ENCODE measurements around the gene C10orf88. TPM values are rescaled to one million over a fixed set of nuclear protein-coding genes. Genes with fewer than 3 reads are reported as not detected.

The C10orf88 gene
- total RNA-seq = 4.7 and 8.3 TPM in 2 replicates

GRCh38 chr10:122953902-122954730, at the start of gene C10orf88:
Gene C10orf88, minus strand, starts transcription at chr10:122954227. Its CDS starts 49 bp downstream, at chr10:122954178.

GRCh38 chr10:122980209-122981065, 26.4 kb upstream of the C10orf88 start, which contains the start of gene PSTK:
Gene PSTK, plus strand, starts transcription at chr10:122980401. Its CDS starts 79 bp downstream, at chr10:122980480.

GRCh38 chr10:122910310-122910709, 43.7 kb downstream of the C10orf88 start, which contains the start of gene FAM24A:
Gene FAM24A, plus strand, starts transcription at chr10:122910610. Its CDS starts 1,025 bp downstream, at chr10:122911635.

Other genes starting within 250 kb of the C10orf88 start
- gene CUZD1, start 108.4 kb downstream of the C10orf88 start, total RNA-seq = 0.16 and 0.18 TPM in 2 replicates
- 0.81 TPM in 1 of 2 replicates, not detected in the other for gene FAM24B, start 74.6 kb downstream of the C10orf88 start, total RNA-seq
- not detected in 2 replicates for gene FAM24A, start 43.6 kb downstream of the C10orf88 start, total RNA-seq
- gene PSTK, start 26.2 kb upstream of the C10orf88 start, total RNA-seq = 0.36 and 4.9 TPM in 2 replicates
- gene IKZF5, start 54.6 kb upstream of the C10orf88 start, total RNA-seq = 1.8 and 3.7 TPM in 2 replicates
- gene ACADSB, start 54.8 kb upstream of the C10orf88 start, total RNA-seq = 4.2 and 7.1 TPM in 2 replicates
- gene HMX3, start 181.7 kb upstream of the C10orf88 start, total RNA-seq = not detected in 2 replicates
- not detected in 2 replicates for gene HMX2, start 193.9 kb upstream of the C10orf88 start, total RNA-seq
- 113 and 115 TPM in 2 replicates for gene BUB3, start 200.2 kb upstream of the C10orf88 start, total RNA-seq